ENCODE measurements around the gene TAF1A.
"Not testable (repeated sequence)": the region's sequence is repeated elsewhere in the genome, so short reads cannot be mapped to it uniquely, and the experiment has no call there.

The TAF1A gene

DNA sequence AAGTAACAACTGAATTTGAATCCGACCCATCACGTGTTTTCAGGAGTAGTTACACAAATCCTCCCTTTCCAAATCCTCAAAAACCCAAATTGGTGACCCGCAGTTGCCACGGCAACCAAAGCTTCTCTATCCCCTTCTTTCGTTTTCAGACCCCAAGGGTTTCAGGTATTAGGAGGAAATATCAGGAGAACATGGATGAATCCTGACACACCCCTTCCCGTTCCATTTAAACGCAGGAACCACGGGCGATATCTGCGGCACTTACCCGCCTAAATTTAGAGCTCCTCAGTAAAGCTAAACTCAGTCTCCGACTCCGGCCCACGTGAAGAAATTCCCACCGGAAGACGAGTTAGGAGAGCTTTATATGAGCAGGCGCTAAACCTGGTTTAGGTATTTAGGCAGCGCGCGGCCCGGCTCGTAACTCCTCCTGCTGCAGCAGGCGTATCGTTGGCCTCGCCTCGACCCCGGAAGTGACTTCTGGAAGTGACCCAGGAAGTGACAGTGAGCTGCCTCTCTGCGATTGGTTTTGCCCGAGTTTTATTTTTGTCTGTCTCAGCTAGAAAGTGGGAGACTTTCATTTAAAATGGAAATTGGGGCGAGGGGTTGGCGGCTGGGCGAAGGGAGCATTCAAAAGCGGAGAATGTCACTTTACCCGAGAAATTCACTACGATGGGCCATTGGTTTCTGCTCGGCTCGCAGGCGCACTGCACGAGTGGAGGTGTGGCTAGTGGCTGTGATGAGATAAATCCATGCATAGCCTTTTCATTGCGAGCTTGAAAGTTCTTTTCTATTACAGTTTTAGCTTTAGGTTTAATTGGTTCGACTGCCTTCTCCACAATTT is at the start of gene TAF1A:
Gene TAF1A (minus strand): TSS at position 472 of the 841 bp plus-strand sequence.
- peak; percentile 80 for DNase-seq

DNA sequence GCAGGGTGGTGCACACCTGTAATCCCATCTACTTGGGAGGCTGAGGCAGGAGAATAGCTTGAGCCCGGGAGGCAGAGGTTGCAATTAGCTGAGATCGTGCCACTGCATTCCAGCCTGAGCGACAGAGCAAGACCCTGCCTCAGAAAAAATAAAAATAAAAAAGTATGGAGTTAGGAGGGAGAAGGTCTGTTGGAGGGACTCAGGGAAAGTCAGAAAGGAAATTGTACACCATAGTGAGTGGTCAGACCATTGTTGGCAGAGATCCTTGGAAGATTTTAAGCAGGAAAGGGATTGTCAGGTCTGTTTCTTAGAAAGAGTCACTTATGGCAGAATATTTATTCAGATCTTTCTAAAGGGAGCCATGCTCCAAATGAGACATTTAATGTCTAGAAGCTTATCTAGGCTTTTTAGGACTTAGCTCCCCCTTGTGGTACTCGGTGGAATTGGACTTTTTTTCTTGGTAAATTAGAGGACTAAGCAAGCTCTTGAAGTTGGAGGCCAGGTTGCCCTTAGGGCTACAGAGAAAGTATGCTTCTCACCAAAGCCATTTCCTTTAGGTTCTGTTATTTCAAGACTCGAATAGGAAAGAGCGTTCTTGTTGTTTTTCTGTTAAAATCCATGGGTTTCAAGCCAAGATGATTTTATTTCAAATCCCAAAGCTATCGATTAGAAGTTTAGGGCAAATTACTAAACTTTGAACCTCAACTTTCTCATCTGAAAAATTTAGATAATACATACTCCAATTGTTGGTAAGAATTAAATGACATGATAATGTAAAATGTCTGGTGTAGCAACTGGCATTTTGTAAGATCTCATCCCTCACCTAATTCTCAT is 44.7 kb upstream of the TAF1A start:
- peak; percentile 98 for DNase-seq

DNA sequence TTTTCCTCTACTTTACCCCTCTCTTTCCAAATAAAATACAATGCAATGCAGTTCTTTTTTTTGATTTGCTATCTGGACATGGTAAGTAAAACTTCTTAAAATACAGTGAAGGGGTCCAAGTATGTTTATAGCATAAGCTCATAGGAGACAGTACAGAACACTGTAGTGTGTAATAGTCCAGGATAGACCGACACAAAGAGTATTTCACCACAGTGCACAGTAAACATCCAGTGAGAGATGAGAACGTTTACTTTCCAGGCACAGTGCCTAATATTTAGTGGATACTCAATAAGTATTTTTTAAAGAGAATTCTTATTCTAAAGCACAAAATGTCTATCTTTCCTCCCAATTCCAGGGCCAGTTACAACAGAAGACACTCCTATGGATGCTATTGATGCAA is 43.0 kb upstream of the TAF1A start:
- no peak for DNase-seq

DNA sequence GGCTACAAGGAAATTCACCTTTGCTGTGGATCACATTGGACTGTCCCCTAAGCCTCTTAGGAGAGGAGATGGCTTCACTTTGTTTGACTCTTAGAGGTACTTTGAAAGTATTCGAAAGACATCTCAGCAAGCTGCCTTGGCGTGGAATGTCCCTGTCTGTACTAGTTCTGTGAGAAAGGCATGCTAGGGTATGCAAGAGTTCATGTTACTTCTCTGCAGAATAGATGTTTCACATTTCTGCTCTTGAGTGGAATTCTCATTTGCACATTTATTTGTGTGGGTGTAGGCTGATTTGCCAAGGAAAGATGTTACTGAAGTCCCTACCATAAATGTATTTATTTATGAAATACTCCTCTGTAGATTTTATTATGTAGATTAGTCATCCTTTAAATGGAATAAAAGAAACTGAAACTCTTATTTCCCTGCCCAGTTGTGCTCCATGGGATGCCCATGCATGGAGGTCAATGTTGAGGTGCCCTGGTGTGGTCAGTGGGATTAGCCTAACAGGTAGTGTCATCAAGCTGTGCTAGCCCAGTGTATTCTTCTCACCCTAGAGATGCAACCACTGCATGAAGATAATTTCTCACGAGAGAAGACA is 42.0 kb upstream of the TAF1A start:
- DNase-seq = no peak

DNA sequence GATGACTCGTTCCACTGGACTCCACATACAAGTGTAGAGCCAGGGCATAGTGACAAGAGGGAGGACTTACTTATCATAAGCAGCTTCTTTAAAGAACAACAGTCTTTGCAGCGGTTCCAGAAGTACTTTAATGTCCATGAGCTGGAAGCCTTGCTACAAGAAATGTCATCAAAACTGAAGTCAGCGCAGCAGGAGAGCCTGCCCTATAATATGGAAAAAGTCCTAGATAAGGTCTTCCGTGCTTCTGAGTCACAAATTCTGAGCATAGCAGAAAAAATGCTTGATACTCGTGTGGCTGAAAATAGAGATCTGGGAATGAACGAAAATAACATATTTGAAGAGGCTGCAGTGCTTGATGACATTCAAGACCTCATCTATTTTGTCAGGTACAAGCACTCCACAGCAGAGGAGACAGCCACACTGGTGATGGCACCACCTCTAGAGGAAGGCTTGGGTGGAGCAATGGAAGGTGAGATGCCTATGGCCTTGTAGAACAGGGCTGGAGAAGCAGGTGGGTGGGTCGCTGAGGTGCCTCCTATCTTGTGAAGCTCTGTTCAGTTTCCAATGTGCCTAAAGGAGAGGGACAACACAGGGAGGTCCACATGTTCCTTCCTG is 40.3 kb upstream of the TAF1A start:
- DNase-seq = no peak

DNA sequence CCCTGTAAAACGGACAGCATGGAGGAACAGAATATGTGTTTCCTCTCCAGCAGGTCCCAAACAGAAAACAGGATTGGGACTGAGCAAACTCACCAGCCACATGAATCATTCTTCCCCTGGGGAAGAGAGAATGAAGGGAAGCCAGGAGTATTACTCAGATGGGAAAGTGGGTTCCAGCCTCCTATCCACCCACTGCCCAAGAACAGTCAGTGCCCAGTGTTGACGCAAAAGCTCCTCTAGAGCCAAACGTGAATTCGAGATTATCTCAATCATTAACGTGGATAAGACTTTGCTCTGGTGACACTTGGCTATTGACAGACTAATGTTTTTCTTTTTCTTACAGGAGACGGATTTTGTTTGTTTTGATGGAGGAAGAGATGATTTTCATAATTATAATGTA is 37.5 kb upstream of the TAF1A start:
- no peak for DNase-seq

DNA sequence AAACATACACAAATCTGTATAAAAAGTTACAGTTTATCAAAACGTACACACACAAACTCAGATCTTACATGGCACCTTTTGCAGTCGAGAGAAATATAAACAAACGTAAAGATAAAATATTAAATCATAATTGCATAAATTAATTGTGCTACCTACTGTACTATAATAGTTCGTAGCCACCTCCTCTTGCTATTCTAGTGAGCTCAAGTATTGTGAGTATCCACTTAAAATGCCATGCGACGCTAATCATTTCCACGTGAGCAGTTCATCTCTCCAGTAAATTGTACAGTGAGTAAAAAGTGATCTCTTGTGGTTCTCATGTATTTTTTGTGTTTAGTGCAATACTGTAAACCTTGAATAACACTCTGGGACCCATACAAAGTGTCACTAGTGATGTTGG is 34.5 kb upstream of the TAF1A start:
- no peak for DNase-seq

DNA sequence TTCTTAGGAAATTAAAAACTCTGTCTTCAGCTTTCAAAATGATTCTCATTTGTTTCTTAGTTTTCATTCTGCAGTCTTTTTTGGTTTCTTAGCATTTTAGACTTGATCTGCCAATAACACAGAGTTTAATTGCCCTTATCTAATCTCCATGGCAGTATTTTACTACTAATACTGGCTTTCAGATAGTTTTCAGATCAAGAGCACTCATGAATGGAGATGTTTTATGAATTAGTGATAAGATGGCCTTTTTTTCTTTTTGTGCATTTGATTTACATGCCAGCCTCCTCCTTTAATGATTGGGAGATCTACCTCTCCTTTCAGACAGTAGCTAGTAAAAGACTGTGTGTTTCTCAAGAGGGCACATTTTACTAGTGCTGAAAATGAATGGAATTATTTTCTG is 33.7 kb upstream of the TAF1A start:
- no peak for DNase-seq

DNA sequence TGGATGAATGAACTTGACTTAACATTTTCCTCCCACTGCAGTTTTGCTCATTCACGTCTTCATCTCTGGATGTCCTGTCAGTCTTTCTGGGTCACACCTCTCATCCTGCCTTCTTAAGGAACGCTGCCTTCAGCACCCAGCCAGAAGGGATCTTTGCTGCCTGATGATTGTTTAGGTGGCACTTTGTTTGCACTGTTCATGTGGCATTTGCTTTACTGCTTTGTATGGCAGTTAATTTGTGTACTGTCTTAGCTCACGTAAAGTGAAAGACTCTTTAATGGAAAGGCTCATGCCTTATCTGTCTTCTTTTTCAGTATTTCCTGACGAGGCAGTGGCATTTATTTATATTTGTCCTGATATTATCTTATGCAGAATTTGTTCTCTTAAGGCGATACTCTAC is 33.0 kb upstream of the TAF1A start:
- no peak for DNase-seq

DNA sequence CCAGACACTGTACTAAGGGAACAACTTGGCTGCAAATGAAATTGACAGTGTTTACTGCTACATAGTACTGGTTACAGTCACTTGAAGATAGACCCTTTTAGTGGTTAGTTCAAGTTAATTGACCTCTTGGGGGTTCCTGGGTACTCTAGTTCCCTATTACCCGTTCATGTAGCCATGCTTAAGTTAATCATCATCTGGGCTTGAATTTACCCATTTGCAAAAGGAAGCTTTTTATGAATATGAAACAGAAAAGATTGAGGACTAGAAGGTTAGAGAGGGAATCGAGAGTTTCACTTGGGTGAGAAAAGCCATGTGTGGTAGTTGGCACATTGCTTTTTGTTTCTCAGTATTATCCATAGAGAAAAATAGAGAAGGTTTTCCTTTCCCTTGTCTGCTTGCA is 30.8 kb upstream of the TAF1A start:
- DNase-seq = no peak

DNA sequence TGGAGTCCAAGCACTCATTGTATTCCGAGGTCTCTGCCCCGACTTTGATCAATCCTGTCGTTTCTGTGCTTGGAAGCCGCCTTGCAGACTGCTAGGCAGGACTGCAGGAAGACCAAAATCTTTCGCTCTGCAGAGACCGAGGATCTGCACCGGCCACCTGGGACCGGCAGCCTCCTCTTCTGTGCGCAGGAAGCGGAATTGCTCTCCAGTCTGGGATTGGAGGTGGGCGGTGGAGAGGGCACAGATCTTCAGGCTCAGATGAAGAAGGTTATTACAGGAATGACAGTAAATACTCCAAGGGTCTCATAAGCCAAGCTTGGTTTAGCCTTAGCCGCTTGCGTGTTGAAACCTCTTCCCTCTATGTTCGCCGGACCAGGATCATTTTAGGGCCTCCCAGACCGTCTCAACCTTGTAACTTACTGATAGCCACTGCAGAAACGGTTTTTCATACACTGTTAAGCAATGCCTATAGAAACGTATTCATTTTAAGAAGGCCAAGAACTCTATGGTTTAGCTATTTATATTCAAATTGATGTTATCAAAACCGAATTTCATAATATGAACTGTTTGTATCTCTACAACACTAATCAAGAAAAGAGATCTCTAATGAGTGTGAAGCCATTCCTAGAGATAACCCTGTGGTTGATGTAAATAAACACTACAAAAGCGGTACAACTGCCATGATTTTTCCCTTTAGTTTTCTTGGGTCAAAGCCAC is 29.3 kb upstream of the TAF1A start:
- DNase-seq = no peak

DNA sequence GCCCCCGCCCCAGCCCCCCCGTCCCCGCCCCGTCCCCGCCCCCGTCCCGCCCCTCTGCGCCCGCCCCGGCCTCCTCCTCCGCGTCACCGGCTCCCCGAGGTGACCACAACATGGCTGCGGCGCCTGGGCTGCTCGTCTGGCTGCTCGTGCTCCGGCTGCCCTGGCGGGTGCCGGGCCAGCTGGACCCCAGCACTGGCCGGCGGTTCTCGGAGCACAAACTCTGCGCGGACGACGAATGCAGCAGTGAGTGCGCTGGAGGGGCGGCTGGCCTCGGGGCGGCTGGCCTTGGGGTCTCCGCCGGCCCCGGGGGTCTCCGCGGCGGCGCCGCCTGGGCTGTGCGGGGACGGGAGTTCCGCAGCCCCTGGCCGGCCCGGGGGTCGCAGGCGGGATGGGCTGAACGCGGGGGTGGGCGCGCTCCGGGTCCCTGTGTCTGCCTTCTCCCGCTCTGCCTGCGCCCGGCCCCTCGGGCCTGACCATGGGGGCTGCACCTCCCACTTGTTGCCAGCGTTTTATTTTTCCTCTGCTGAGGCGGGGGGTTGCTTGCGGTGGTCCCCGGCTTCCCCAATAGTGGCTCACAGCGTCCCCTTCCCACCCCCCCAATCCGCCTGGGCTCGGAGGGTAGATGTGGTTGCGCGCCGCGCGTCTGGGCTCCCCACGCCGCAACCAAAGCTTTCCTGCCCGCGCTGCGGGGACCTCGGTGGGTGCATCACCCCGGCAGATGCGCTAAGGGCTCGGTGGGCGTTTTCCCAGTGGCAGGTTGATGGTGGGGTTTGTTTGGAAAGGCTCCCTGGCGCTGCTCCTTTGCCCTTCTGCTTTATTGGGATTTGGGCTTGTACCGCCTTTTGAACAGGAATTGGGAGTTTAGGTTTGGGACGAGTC is 28.5 kb upstream of the TAF1A start, which contains the start of gene MIA3:
Gene MIA3 (plus strand): TSS at position 97 of the 879 bp plus-strand sequence. CDS start 14 bp downstream, at position 111.
- no peak for DNase-seq

DNA sequence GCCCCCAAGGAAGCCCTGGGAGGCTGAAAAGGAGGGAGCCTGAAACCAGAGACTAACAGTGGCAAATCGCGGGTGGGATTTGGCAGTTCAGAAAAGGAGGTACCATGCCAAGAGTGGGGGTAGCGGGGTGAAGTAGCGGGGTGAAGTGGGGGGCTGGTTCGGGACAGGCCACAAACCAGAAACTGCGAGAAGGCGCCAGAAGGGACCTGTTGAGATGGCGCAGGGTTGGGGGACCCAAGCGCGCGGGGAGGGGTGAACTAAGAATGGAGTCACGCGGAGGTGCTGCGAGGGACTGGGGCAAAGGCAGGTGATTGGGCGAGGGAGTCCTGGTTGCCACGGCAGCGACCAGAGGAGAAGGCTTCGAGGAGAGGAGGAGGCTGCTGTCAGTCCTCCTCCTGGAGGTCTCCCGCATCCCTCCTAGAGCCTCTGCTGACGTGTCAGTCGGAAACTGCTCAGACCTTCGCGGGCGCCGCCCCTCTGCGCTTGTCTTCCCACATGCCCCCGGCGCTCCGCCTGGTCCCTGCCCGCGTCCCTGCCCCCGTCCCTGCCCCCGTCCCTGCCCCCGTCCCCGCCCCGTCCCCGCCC is 27.7 kb upstream of the TAF1A start:
- DNase-seq = peak; percentile 88

DNA sequence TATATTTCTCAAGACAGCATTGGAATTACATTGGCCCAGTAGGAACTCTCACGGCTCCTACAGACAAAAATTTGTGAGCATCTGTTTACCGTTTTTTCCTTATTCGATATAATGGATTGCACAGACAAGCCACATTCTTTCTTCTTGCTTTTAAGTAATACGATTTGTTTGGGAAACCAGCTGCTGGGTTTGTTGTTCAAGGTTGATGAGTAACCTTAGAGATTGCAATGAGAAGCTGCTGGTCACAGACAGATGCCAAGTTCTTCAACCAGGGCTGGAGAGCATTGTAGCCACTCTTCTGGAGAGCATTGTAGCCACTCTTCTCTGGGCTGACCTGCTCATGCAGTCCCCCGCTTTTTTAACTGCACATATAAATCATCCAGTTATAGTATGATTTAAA is 26.8 kb upstream of the TAF1A start:
- no peak for DNase-seq

DNA sequence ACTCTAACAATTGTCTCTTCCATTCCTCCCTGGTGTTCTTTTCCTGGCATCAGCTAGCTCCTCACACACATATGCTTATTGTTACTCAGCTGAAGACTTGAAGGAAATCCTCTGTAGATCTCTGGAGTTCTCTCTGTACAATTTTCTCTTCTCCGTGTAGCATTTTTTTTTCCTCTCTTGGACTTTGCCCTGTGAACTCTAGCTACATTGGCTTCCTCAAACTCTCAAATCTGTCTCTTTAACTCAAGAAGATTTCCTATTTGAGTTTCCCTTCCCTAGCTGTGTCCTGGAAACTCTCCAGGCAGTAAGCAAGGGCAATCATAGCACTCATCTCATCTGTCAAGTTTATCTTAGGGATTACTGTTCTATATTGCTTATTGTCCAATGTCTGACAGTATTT is 23.9 kb upstream of the TAF1A start:
- DNase-seq = no peak

DNA sequence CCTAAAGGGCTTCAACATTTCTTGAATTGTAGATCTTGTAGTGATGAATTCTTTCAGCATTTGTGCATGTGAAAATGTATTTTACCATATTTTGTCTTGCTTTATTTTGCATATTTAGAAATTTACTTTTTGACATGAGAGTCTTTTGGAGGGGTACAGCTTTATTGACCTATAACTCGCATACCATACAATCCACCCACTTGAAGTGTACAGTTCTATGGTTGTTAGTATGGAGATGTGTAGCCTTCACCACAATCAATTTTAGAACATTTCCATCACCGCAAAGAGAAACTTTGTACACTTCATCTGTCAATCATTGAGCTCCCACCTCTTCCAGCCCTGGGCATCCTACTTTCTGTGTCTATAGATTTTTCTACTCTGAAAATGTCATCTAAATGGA is 21.0 kb upstream of the TAF1A start:
- no peak for DNase-seq

DNA sequence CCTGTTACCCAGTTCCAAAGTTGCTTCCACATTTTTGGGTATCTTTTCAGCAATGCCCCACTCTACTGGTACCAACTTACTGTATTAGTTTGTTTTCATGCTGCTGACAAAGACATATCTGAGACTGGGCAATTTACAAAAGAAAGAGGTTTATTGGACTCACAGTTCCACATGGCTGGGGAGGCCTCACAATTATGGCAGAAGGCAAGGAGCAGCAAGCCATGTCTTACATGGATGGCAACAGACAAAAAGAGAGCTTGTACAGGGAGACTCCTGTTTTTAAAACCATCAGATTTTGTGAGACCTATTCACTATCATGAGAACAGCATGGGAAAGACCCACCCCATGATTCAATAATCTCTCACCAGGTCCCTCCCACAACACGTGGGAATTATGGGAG is 19.4 kb upstream of the TAF1A start:
- DNase-seq = not testable (repeated sequence)

DNA sequence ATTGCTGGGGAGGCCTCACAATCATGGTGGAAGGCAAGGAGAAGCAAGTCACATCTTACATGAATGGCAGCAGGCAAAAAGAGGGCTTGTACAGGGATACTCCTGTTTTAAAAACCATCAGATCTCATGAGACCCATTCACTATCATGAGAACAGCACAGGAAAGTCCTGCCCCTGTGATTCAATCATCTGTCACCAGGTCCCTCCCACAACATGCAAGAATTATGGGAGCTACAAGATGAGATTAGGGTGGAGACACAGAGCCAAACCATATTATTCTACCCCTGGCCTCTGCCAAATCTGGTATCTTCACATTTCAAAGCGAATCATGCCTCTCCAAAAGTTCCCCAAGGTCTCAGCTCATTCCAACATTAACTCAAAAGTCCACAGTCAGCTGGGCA is 17.0 kb upstream of the TAF1A start:
- no peak for DNase-seq

DNA sequence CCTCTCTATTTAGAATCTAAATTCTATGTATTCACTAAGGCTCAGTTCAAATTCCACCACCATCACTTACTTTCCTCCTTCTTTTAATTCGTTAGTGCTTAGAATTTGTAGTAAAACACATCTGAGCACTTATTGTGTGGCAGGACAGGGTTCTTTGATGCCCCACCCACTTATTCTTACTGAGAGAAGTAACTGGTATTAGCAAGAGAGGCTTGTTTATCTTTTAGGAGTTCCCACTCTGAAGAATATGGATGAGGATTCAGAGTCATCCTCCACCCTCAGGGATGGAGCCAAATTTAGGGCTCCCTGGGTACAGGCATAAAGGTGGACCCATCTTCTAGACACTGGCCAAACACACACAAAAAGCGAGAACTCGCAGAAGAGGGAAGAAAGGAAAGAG is 11.5 kb upstream of the TAF1A start:
- DNase-seq = no peak

DNA sequence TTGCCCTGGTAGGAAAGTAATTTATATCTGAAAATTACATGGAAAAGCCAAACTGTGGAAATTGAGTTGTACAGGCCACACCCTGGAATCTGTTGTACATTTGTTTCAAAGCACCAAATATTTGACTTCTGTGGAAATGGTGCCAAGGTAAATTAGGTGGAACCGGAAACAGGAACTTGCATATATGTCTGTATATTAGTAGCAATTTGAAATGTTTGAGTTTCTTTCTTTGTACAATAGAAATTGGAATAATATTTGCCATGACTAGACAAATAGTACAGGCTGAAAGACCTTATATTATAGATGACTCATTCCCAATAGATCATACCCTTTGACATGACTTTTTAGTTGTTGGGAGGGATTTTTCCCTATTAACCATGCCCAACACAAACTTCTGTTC is 10.5 kb upstream of the TAF1A start:
- no peak for DNase-seq

DNA sequence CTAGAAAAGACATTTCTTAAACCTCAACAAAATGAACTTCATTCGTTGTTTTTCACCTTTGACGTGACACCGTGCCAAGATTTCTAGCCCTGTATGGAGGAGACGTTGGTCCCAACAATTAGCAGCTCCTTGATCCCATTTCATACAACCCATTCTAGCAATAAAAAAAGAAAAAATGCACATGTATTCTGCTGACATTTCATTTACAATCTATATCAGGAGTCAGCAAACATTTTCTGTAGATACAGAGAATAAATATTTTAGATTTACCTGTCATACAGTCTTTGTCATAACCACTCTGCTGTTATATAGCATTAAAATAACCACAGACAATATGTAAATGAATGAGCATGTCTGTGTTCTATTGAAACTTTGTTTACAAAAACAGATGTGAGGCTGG is 7.0 kb upstream of the TAF1A start:
- no peak for DNase-seq
